A673 (cell line): ENCODE results near the gene DSTN. TPM values are rescaled to one million over a fixed set of nuclear protein-coding genes. Genes with fewer than 3 reads are reported as not detected.

ENCODE experiments used
- BruUV-seq: library from RNA; stranded (reverse); fragments of 400-500 nt; replicated peaks from 2 replicates; lab custom pipeline; 2021; lab: Mats Ljungman, UMichigan
- CTCF ChIA-PET: fragments of 300-600 bp; sonication (Branson Sonifier 250); formaldehyde crosslinking; loops from one replicate; lab custom pipeline; 2022; ENCODE audit warnings: antibody characterized with exemption; lab: Charles Lee
- POLR2A ChIA-PET: fragments of 300-600 bp; sonication (Branson Sonifier 250); formaldehyde crosslinking; loops from one replicate; lab custom pipeline; 2022; ENCODE audit warnings: antibody characterized with exemption; ENCODE audit not compliant: low non-redundant PET; lab: Charles Lee
- DNase-seq: peaks from one replicate; pipeline ENCODE4 v3.0.0-alpha.2; 2015; ENCODE audit warnings: low spot score
- H3K27ac ChIP-seq: fragments of 200-600 bp; sonication (generic); 2 replicates; pipeline ENCODE4 v1.5.1; 2016; ENCODE audit warnings: mixed run types, low read depth, mild to moderate bottlenecking, mixed read lengths, antibody characterized with exemption, low read length; ENCODE audit not compliant: poor library complexity, severe bottlenecking
- H3K27me3 ChIP-seq: fragments of 200-600 bp; sonication (generic); replicated peaks from 2 replicates; pipeline ENCODE4 v1.6.1; 2017; ENCODE audit warnings: mixed run types, low read depth, mild to moderate bottlenecking, mixed read lengths, antibody characterized with exemption, low read length; ENCODE audit not compliant: insufficient read depth, poor library complexity
- H3K36me3 ChIP-seq: fragments of 200-600 bp; sonication (generic); 2 replicates; pipeline ENCODE4 v1.6.1; 2016; ENCODE audit warnings: mixed run types, mild to moderate bottlenecking, mixed read lengths, antibody characterized with exemption, low read length; ENCODE audit not compliant: insufficient read depth, poor library complexity, severe bottlenecking
- H3K4me1 ChIP-seq: fragments of 200-600 bp; sonication (generic); 2 replicates; pipeline ENCODE4 v1.6.1; 2017; ENCODE audit warnings: mixed run types, mild to moderate bottlenecking, mixed read lengths, antibody characterized with exemption, low read length; ENCODE audit not compliant: insufficient read depth, poor library complexity, severe bottlenecking
- H3K4me3 ChIP-seq: fragments of 200-600 bp; sonication (generic); 2 replicates; pipeline ENCODE4 v1.5.1; 2016; ENCODE audit warnings: low read depth, mixed run types, mild to moderate bottlenecking, mixed read lengths, low read length; ENCODE audit not compliant: poor library complexity, severe bottlenecking
- H3K9me3 ChIP-seq: fragments of 200-600 bp; sonication (generic); 2 replicates; pipeline ENCODE4 v1.6.1; 2016; ENCODE audit warnings: mixed run types, low read depth, mild to moderate bottlenecking, mixed read lengths, antibody characterized with exemption, low read length; ENCODE audit not compliant: poor library complexity, severe bottlenecking
- CTCF ChIP-seq: fragments of 300-800, 200-600 bp; sonication (generic); conservative IDR thresholded peaks from 2 replicates; pipeline ENCODE4 v1.5.1; 2017; ENCODE audit warnings: low read depth, mild to moderate bottlenecking, antibody characterized with exemption, low read length, moderate library complexity, mixed read lengths
- EZH2 ChIP-seq: fragments of 200-600 bp; sonication (generic); IDR thresholded peaks from 2 replicates; pipeline ENCODE4 v1.6.1; 2017; ENCODE audit warnings: borderline replicate concordance, low read depth, mild to moderate bottlenecking, mixed read lengths, antibody characterized with exemption, low read length; ENCODE audit not compliant: poor library complexity, severe bottlenecking
- intact Hi-C: fragments of 100-400 bp; cut with micrococcal nuclease; formaldehyde crosslinking; loops from one replicate; pipeline ENCODE4 v1.10.0; 2022; ENCODE audit not compliant: unreplicated experiment
- total RNA-seq: library from RNA; stranded (reverse); gene quantifications from 2 replicates; pipeline ENCODE4 v1.2.3, GENCODE V29; 2021

The DSTN gene
- total RNA-seq, 1 experiment from 2014 or later = 159 TPM

GRCh38 chr20:17611540-17612286 is 41.8 kb downstream of the DSTN start:
- ChIA-PET POLR2A (no interaction called here), CTCF (no interaction called here)
- DNase-seq = no peak
- BruUV-seq = no TSS peak
- Histone ChIP-seq H3K27me3 (no peaks in the 10 kb centered on the region), H3K4me1 (peaks cover 11% of the 10 kb centered on the region), H3K9me3 (no peaks in the 10 kb centered on the region), H3K27ac (peak overlapping the region; percentile 47), H3K36me3 (peaks cover 4% of the 10 kb centered on the region), H3K4me3 (no peak overlapping the region)
- no peak for TF ChIP-seq EZH2
- no peak for TF ChIP-seq CTCF
- intact Hi-C loops = no loop called here

GRCh38 chr20:17612287-17612991 is 42.6 kb downstream of the DSTN start:
- no peaks in the 10 kb centered on the region for H3K27me3 ChIP-seq
- intact Hi-C loops = no loop called here
- ChIA-PET POLR2A (no interaction called here), CTCF (no interaction called here)
- no peak for TF ChIP-seq EZH2
- TF ChIP-seq CTCF = no peak
- peaks cover 9% of the 10 kb centered on the region for H3K36me3 ChIP-seq
- H3K9me3 ChIP-seq = no peaks in the 10 kb centered on the region
- BruUV-seq = no TSS peak
- peaks cover 11% of the 10 kb centered on the region for H3K4me1 ChIP-seq
- peak overlapping the region; percentile 47 for H3K27ac ChIP-seq
- no peak for DNase-seq
- H3K4me3 ChIP-seq = no peak overlapping the region

- no peak for TF ChIP-seq CTCF
- TF ChIP-seq EZH2 = no peak
- no peaks in the 10 kb centered on the region for H3K9me3 ChIP-seq
- peaks cover 10% of the 10 kb centered on the region for H3K36me3 ChIP-seq
- peaks cover 11% of the 10 kb centered on the region for H3K4me1 ChIP-seq
- no peak for DNase-seq
- ChIA-PET POLR2A (no interaction called here), CTCF (no interaction called here)
- no peak overlapping the region for H3K4me3 ChIP-seq
- BruUV-seq = no TSS peak
- H3K27ac ChIP-seq = peak overlapping the region; percentile 47
- no peaks in the 10 kb centered on the region for H3K27me3 ChIP-seq
- intact Hi-C loops = no loop called here
These were observed 43.1 kb downstream of the DSTN start for GRCh38 chr20:17612992-17613327.
